ENCODE measurements around the gene SPTBN4. TPM values are rescaled to one million over a fixed set of nuclear protein-coding genes. Genes with fewer than 3 reads are reported as not detected.
"Not testable (repeated sequence)": the region's sequence is repeated elsewhere in the genome, so short reads cannot be mapped to it uniquely, and the experiment has no call there.

Gene SPTBN4
- polyA plus RNA-seq, 12 donors = 0.14 to 0.83 (median 0.33) TPM; not detected in 2

GRCh38 chr19:40560092-40560507 is 93.3 kb downstream of the SPTBN4 start:
- DNase-seq = no peak

GRCh38 chr19:40561947-40562346 is 95.1 kb downstream of the SPTBN4 start:
- no peak for DNase-seq

- DNase-seq = not testable (repeated sequence)
Observed at GRCh38 chr19:40564535-40564934, 97.7 kb downstream of the SPTBN4 start.

GRCh38 chr19:40565355-40565754 is 98.6 kb downstream of the SPTBN4 start:
- no peak for DNase-seq

- no peak for DNase-seq
Observed at GRCh38 chr19:40565910-40566495, 99.2 kb downstream of the SPTBN4 start.

- no peak for DNase-seq
Observed at GRCh38 chr19:40567040-40567749, 100.4 kb downstream of the SPTBN4 start.

- no peak for DNase-seq
Observed at GRCh38 chr19:40567750-40568494, 101.1 kb downstream of the SPTBN4 start.

GRCh38 chr19:40570313-40571004 is 103.7 kb downstream of the SPTBN4 start:
- peak; percentile 90 for DNase-seq

- DNase-seq = no peak
Observed at GRCh38 chr19:40571005-40571318, 104.2 kb downstream of the SPTBN4 start.

GRCh38 chr19:40571831-40572495 is 105.2 kb downstream of the SPTBN4 start:
- DNase-seq = no peak

- no peak for DNase-seq
Observed at GRCh38 chr19:40575326-40575725, 108.5 kb downstream of the SPTBN4 start.

- no peak for DNase-seq
Observed at GRCh38 chr19:40576151-40576584, 109.4 kb downstream of the SPTBN4 start.

- DNase-seq = peak; percentile 97
Observed at GRCh38 chr19:40576585-40577451, 110.0 kb downstream of the SPTBN4 start, which contains the start of gene SHKBP1. TSS of gene SHKBP1 (plus strand) at chr19:40576873. CDS start at chr19:40576900, 27 bp downstream.

- DNase-seq = no peak
Observed at GRCh38 chr19:40578442-40578908, 111.7 kb downstream of the SPTBN4 start.

GRCh38 chr19:40580619-40581018 is 113.8 kb downstream of the SPTBN4 start:
- DNase-seq = no peak

- DNase-seq = no peak
Observed at GRCh38 chr19:40581531-40581930, 114.7 kb downstream of the SPTBN4 start.

GRCh38 chr19:40582467-40582866 is 115.7 kb downstream of the SPTBN4 start:
- DNase-seq = no peak

GRCh38 chr19:40583283-40583682 is 116.5 kb downstream of the SPTBN4 start:
- no peak for DNase-seq

- no peak for DNase-seq
Observed at GRCh38 chr19:40584007-40584406, 117.2 kb downstream of the SPTBN4 start.

- no peak for DNase-seq
Observed at GRCh38 chr19:40585241-40585981, 118.6 kb downstream of the SPTBN4 start.

All from muscle of arm (tissue), 12 donors.